ENCODE data around the gene LRRC3C.

LRRC3C gene

GRCh38 chr17:39969375-39969774 lies 41.8 kb downstream of the LRRC3C start:
- no peak for DNase-seq (ENCODE audit: low read depth)
- TF ChIP-seq CTCF (IDR thresholded peaks at IDR 0.05; ENCODE audit: low read depth, low read length, missing control alignments), result no peak
- H3K4me3 ChIP-seq (ENCODE audit: low read depth, low read length), result no peak overlapping the region

GRCh38 chr17:39970157-39970692 lies 42.7 kb downstream of the LRRC3C start:
- H3K4me3 ChIP-seq (ENCODE audit: low read depth, low read length), result no peak overlapping the region
- DNase-seq (ENCODE audit: low read depth), result no peak
- TF ChIP-seq CTCF (IDR thresholded peaks at IDR 0.05; ENCODE audit: low read depth, low read length, missing control alignments), result no peak

- no peak for TF ChIP-seq CTCF (IDR thresholded peaks at IDR 0.05; ENCODE audit: low read depth, low read length, missing control alignments)
- H3K4me3 ChIP-seq (ENCODE audit: low read depth, low read length), result no peak overlapping the region
- DNase-seq (ENCODE audit: low read depth), result no peak
Observed at GRCh38 chr17:39971076-39971603, 43.6 kb downstream of the LRRC3C start.

- H3K4me3 ChIP-seq (ENCODE audit: low read depth, low read length), result no peak overlapping the region
- TF ChIP-seq CTCF (IDR thresholded peaks at IDR 0.05; ENCODE audit: low read depth, low read length, missing control alignments), result no peak
- no peak for DNase-seq (ENCODE audit: low read depth)
Observed at GRCh38 chr17:39972271-39972670, 44.7 kb downstream of the LRRC3C start.

- no peak for DNase-seq (ENCODE audit: low read depth)
- no peak for TF ChIP-seq CTCF (IDR thresholded peaks at IDR 0.05; ENCODE audit: low read depth, low read length, missing control alignments)
Observed at GRCh38 chr17:39973496-39973895, 46.0 kb downstream of the LRRC3C start.

GRCh38 chr17:39974433-39974832 lies 46.9 kb downstream of the LRRC3C start:
- DNase-seq (ENCODE audit: low read depth), result no peak
- no peak overlapping the region for H3K4me3 ChIP-seq (ENCODE audit: low read depth, low read length)
- no peak for TF ChIP-seq CTCF (IDR thresholded peaks at IDR 0.05; ENCODE audit: low read depth, low read length, missing control alignments)

More at GRCh38 chr17:39973496-39973895, 46.0 kb downstream of the LRRC3C start:
- no peak overlapping the region for H3K4me3 ChIP-seq (ENCODE audit: low read depth, low read length)

GRCh38 chr17:39975801-39976200 lies 48.3 kb downstream of the LRRC3C start:
- no peak for DNase-seq (ENCODE audit: low read depth)
- TF ChIP-seq CTCF (IDR thresholded peaks at IDR 0.05; ENCODE audit: low read depth, low read length, missing control alignments), result no peak

More at GRCh38 chr17:39975801-39976200, 48.3 kb downstream of the LRRC3C start:
- no peak overlapping the region for H3K4me3 ChIP-seq (ENCODE audit: low read depth, low read length)

Data from GM12864 (cell line).